Measurements from ENCODE around the gene NEDD4L. TPM values are rescaled to one million over a fixed set of nuclear protein-coding genes. Genes with fewer than 3 reads are reported as not detected.

Gene NEDD4L
- total RNA-seq, 4 donors from 2014 or later, result 22.7 to 39.9 (median 34.7) TPM

GRCh38 chr18:58097121-58097906 lies 53.3 kb downstream of the NEDD4L start:
- no peaks in the 10 kb centered on the region for H3K36me3 ChIP-seq
- TF ChIP-seq CTCF (IDR thresholded peaks at IDR 0.05) (no peak), POLR2A (IDR thresholded peaks at IDR 0.05; ENCODE audit: low read depth) (no peak), EP300 (IDR thresholded peaks at IDR 0.05) (no peak), POLR2AphosphoS5 (IDR thresholded peaks at IDR 0.05) (no peak)
- H3K4me3 ChIP-seq, result no peak overlapping the region
- no peak for DNase-seq (ENCODE audit: extremely low spot score)
- intact Hi-C loops (cut with DNase I), result no loop called here
- H3K27ac ChIP-seq (replicated peaks in 1 of 4), result no peak overlapping the region
- H3K4me1 ChIP-seq, result peaks cover 0 to 11% (median 0%) of the 10 kb centered on the region in 4 donors
- WGBS, result 69% methylated on average over 8 of the region's 8 CpGs
- no peaks in the 10 kb centered on the region for H3K27me3 ChIP-seq
- no peaks in the 10 kb centered on the region for H3K9me3 ChIP-seq

- H3K4me1 ChIP-seq, result peaks cover 0 to 11% (median 0%) of the 10 kb centered on the region in 4 donors
- DNase-seq (ENCODE audit: extremely low spot score), result no peak
- H3K27ac ChIP-seq (replicated peaks in 1 of 4), result no peak overlapping the region
- H3K36me3 ChIP-seq, result no peaks in the 10 kb centered on the region
- H3K27me3 ChIP-seq, result no peaks in the 10 kb centered on the region
- TF ChIP-seq POLR2A (IDR thresholded peaks at IDR 0.05; ENCODE audit: low read depth) (no peak), EP300 (IDR thresholded peaks at IDR 0.05) (no peak), CTCF (IDR thresholded peaks at IDR 0.05) (no peak), POLR2AphosphoS5 (IDR thresholded peaks at IDR 0.05) (no peak)
- intact Hi-C loops (cut with DNase I), result no loop called here
- no peak overlapping the region for H3K4me3 ChIP-seq
- WGBS, result 93% methylated on average over 5 of the region's 5 CpGs
- no peaks in the 10 kb centered on the region for H3K9me3 ChIP-seq
Measured at GRCh38 chr18:58097907-58098166, 53.8 kb downstream of the NEDD4L start.

GRCh38 chr18:58098706-58099105 lies 54.7 kb downstream of the NEDD4L start:
- WGBS, result 93% methylated on average over 3 of the region's 3 CpGs
- Histone ChIP-seq H3K9me3 (no peaks in the 10 kb centered on the region), H3K27ac (replicated peaks in 1 of 4) (no peak overlapping the region), H3K36me3 (no peaks in the 10 kb centered on the region), H3K4me1 (peaks cover 0 to 11% (median 2%) of the 10 kb centered on the region in 4 donors), H3K4me3 (no peak overlapping the region), H3K27me3 (no peaks in the 10 kb centered on the region)
- TF ChIP-seq POLR2A (IDR thresholded peaks at IDR 0.05; ENCODE audit: low read depth) (no peak), EP300 (IDR thresholded peaks at IDR 0.05) (no peak), POLR2AphosphoS5 (IDR thresholded peaks at IDR 0.05) (no peak), CTCF (IDR thresholded peaks at IDR 0.05) (no peak)
- no peak for DNase-seq (ENCODE audit: extremely low spot score)
- intact Hi-C loops (cut with DNase I), result no loop called here

- Histone ChIP-seq H3K27ac (replicated peaks in 1 of 4) (peak overlapping the region in 2 of 4 donors; percentile 5 to 19), H3K36me3 (no peaks in the 10 kb centered on the region), H3K27me3 (no peaks in the 10 kb centered on the region), H3K9me3 (no peaks in the 10 kb centered on the region), H3K4me3 (no peak overlapping the region), H3K4me1 (peaks cover 0 to 13% (median 8%) of the 10 kb centered on the region in 4 donors)
- TF ChIP-seq EP300 (IDR thresholded peaks at IDR 0.05) (no peak), CTCF (IDR thresholded peaks at IDR 0.05) (no peak), POLR2AphosphoS5 (IDR thresholded peaks at IDR 0.05) (no peak), POLR2A (IDR thresholded peaks at IDR 0.05; ENCODE audit: low read depth) (no peak)
- no peak for DNase-seq (ENCODE audit: extremely low spot score)
- intact Hi-C loops (cut with DNase I), result no loop called here
- WGBS, result 84% methylated on average over 3 of the region's 3 CpGs
Measured at GRCh38 chr18:58100154-58100553, 56.1 kb downstream of the NEDD4L start.

Measured in esophagus muscularis mucosa (tissue), 4 donors.